GM12892 (cell line): ENCODE measurements around the gene WDR70.

ENCODE experiments used
- POLR2A ChIP-seq: IDR thresholded peaks from 2 replicates; pipeline ENCODE4 v1.6.1; 2011; ENCODE audit warnings: low read depth, low read length, control low read depth
- POLR2AphosphoS5 ChIP-seq: IDR thresholded peaks from 2 replicates; pipeline ENCODE4 v1.6.1; 2011; ENCODE audit warnings: low read depth, low read length, control low read depth

GRCh38 chr5:37506722-37507121 is 127.6 kb downstream of the WDR70 start:
- TF ChIP-seq POLR2A (no peak), POLR2AphosphoS5 (no peak)
